Measurements from ENCODE around the gene EXOC1L. TPM values are rescaled to one million over a fixed set of nuclear protein-coding genes. Genes with fewer than 3 reads are reported as not detected.

The EXOC1L gene
- polyA plus RNA-seq (2013, experiment 1 of 2; ENCODE audit: insufficient read length), result not detected
- not detected for polyA plus RNA-seq (2013, experiment 2 of 2; ENCODE audit: insufficient read length)

- peak; percentile 42 for DNase-seq
These were observed at the start of gene EXOC1L for GRCh38 chr4:55819634-55820033. EXOC1L (plus strand) TSS chr4:55819790; CDS start chr4:55820027, 237 bp downstream.

GRCh38 chr4:55770662-55771061 is 48.9 kb upstream of the EXOC1L start:
- DNase-seq, result no peak

GRCh38 chr4:55781341-55781740 is 38.2 kb upstream of the EXOC1L start:
- no peak for DNase-seq

GRCh38 chr4:55781812-55782211 is 37.8 kb upstream of the EXOC1L start:
- DNase-seq, result no peak

- no peak for DNase-seq
These were observed 36.0 kb upstream of the EXOC1L start for GRCh38 chr4:55783584-55783983.

GRCh38 chr4:55784747-55785146 is 34.8 kb upstream of the EXOC1L start:
- DNase-seq, result no peak

- peak; percentile 5 for DNase-seq
These were observed 27.9 kb upstream of the EXOC1L start for GRCh38 chr4:55791666-55792065.

GRCh38 chr4:55793479-55793878 is 26.1 kb upstream of the EXOC1L start:
- no peak for DNase-seq

- no peak for DNase-seq
These were observed 25.5 kb upstream of the EXOC1L start for GRCh38 chr4:55794053-55794452.

GRCh38 chr4:55795341-55795740 is 24.2 kb upstream of the EXOC1L start:
- DNase-seq, result no peak

GRCh38 chr4:55801498-55801897 is 18.1 kb upstream of the EXOC1L start:
- DNase-seq, result no peak

- DNase-seq, result no peak
These were observed 12.0 kb upstream of the EXOC1L start for GRCh38 chr4:55807556-55807955.

- no peak for DNase-seq
These were observed 11.4 kb upstream of the EXOC1L start for GRCh38 chr4:55808186-55808585.

- DNase-seq, result no peak
These were observed 11.0 kb upstream of the EXOC1L start for GRCh38 chr4:55808632-55809031.

GRCh38 chr4:55817691-55818090 is 1.9 kb upstream of the EXOC1L start:
- DNase-seq, result no peak

- no peak for DNase-seq
These were observed 689 bp downstream of the EXOC1L start for GRCh38 chr4:55820279-55820678.

GRCh38 chr4:55822329-55822728 is 2.7 kb downstream of the EXOC1L start:
- no peak for DNase-seq

GRCh38 chr4:55824865-55825264 is 5.3 kb downstream of the EXOC1L start:
- DNase-seq, result no peak

- no peak for DNase-seq
These were observed 7.4 kb downstream of the EXOC1L start for GRCh38 chr4:55826986-55827385.

- no peak for DNase-seq
These were observed 8.0 kb downstream of the EXOC1L start for GRCh38 chr4:55827582-55827981.

GRCh38 chr4:55830048-55830447 is 10.5 kb downstream of the EXOC1L start:
- DNase-seq, result no peak

- DNase-seq, result no peak
These were observed 11.1 kb downstream of the EXOC1L start for GRCh38 chr4:55830716-55831115.

- DNase-seq, result no peak
These were observed 14.7 kb downstream of the EXOC1L start for GRCh38 chr4:55834086-55834795.

GRCh38 chr4:55837903-55838302 is 18.3 kb downstream of the EXOC1L start:
- no peak for DNase-seq

- peak; percentile 52 for DNase-seq
These were observed 18.8 kb downstream of the EXOC1L start for GRCh38 chr4:55838356-55838755.

Measured in fibroblast of skin of scalp (primary cell).